22Rv1 (cell line): ENCODE results near the gene CA14.

ENCODE experiments used
- ZFX ChIP-seq: fragments of 450-650 bp; IDR thresholded peaks from 2 replicates; pipeline ENCODE4 v1.6.1; 2017; ENCODE audit warnings: antibody characterized with exemption, borderline replicate concordance
- TF ChIP-seq, protein P1 (sequence below): fragments of 450-650 bp; IDR thresholded peaks from 2 replicates; pipeline ENCODE4 v1.5.1; 2017; ENCODE audit warnings: mild to moderate bottlenecking

DNA sequence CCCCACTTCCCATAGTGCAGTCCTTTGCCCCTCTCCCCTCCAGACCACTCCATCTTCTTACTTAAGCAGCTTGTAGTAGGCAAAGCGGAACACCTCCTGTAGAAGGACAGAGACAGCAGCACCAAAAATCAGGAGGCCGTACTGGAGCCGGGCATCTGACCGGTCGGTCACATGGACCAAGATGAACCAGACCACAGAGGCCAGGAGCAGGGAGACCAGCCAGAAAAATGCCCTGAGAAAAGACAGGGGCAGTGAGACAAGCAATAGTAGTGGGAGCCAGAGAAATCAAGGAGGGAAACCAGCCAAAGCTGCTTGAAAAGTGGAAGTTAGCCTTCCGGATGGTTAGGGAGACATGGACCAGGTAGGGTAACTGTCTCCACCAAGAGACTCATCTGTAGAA lies 10.3 kb downstream of the CA14 start:
- TF ChIP-seq, protein P1, sequence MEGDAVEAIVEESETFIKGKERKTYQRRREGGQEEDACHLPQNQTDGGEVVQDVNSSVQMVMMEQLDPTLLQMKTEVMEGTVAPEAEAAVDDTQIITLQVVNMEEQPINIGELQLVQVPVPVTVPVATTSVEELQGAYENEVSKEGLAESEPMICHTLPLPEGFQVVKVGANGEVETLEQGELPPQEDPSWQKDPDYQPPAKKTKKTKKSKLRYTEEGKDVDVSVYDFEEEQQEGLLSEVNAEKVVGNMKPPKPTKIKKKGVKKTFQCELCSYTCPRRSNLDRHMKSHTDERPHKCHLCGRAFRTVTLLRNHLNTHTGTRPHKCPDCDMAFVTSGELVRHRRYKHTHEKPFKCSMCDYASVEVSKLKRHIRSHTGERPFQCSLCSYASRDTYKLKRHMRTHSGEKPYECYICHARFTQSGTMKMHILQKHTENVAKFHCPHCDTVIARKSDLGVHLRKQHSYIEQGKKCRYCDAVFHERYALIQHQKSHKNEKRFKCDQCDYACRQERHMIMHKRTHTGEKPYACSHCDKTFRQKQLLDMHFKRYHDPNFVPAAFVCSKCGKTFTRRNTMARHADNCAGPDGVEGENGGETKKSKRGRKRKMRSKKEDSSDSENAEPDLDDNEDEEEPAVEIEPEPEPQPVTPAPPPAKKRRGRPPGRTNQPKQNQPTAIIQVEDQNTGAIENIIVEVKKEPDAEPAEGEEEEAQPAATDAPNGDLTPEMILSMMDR = no peak
- TF ChIP-seq ZFX = no peak
